Endothelial cell of umbilical vein (primary cell): Measurements from ENCODE around the gene DYNLT1.

ENCODE experiments used
- CTCF ChIP-seq, 2 donors: IDR thresholded peaks; 1 replicate in 1 of 2; 2 replicates in 1 of 2; pipeline ENCODE4 v1.5.1; 2011; ENCODE audit warnings: low read length in 2 of 2, mild to moderate bottlenecking in 2 of 2, moderate library complexity in 2 of 2, control low read depth in 1 of 2, inconsistent platforms in 1 of 2, low read depth in 1 of 2; ENCODE audit not compliant: insufficient read depth in 1 of 2; ENCODE audit errors: extremely low read depth in 1 of 2
- GATA2 ChIP-seq: IDR thresholded peaks from 2 replicates; pipeline ENCODE4 v1.7.0; 2011; ENCODE audit warnings: low read depth, mild to moderate bottlenecking, moderate library complexity, mixed read lengths, low read length; ENCODE audit not compliant: insufficient read length, insufficient read depth
- POLR2AphosphoS5 ChIP-seq: IDR thresholded peaks from 2 replicates; pipeline ENCODE4 v1.6.1; 2012; ENCODE audit warnings: low read depth, mild to moderate bottlenecking, control low read depth, low read length, moderate library complexity; ENCODE audit not compliant: insufficient read depth

- no peak for TF ChIP-seq POLR2AphosphoS5
- no peak for TF ChIP-seq GATA2
- TF ChIP-seq CTCF (IDR thresholded peaks at IDR 0.05; ENCODE audit: extremely low read depth in 1 of 2, insufficient read depth in 1 of 2, low read depth in 1 of 2, low read length in 2 of 2) = no peak
Measured at GRCh38 chr6:158672726-158673125, 28.2 kb upstream of the DYNLT1 start.
